PC-3 (cell line): ENCODE data around the gene PRR15L. TPM values are rescaled to one million over a fixed set of nuclear protein-coding genes. Genes with fewer than 3 reads are reported as not detected.

ENCODE experiments used
- ATAC-seq: fragments of 200-7000 bp; cut with Tn5 transposase; 2 replicates; pipeline ENCODE4 v1.9.1; 2020; ENCODE audit warnings: mild to moderate bottlenecking, moderate library complexity
- BruUV-seq: library from RNA; stranded (reverse); fragments of 400-500 nt; replicated peaks from 2 replicates; lab custom pipeline; 2021; lab: Mats Ljungman, UMichigan
- CTCF ChIA-PET: fragments of 300-600 bp; sonication (Branson Sonifier 250); formaldehyde crosslinking; loops from one replicate; lab custom pipeline; 2022; ENCODE audit warnings: antibody characterized with exemption; lab: Charles Lee
- POLR2A ChIA-PET: fragments of 300-600 bp; sonication (Branson Sonifier 250); formaldehyde crosslinking; loops from one replicate; lab custom pipeline; 2022; ENCODE audit warnings: antibody characterized with exemption; ENCODE audit not compliant: unreplicated experiment; lab: Charles Lee
- DNase-seq: peaks from one replicate; pipeline ENCODE4 v3.0.0-alpha.2; 2015
- H2AFZ ChIP-seq: fragments of 300-600 bp; sonication (generic); 2 replicates; pipeline ENCODE4 v1.6.0; 2016; ENCODE audit warnings: antibody characterized with exemption, low read length
- H3F3A ChIP-seq: fragments of 300-600 bp; sonication (generic); one replicate; pipeline ENCODE4 v1.6.0; 2017; ENCODE audit warnings: antibody characterized with exemption, low read length, control low read depth, mild to moderate bottlenecking; ENCODE audit not compliant: unreplicated experiment
- H3K27ac ChIP-seq: fragments of 300-600 bp; sonication (generic); 2 replicates; pipeline ENCODE4 v1.5.1; 2016; ENCODE audit warnings: mild to moderate bottlenecking, low read length
- H3K27me3 ChIP-seq: fragments of 300-600 bp; sonication (generic); 2 replicates; pipeline ENCODE4 v1.6.1; 2016; ENCODE audit warnings: low read length, mixed read lengths
- H3K36me3 ChIP-seq: fragments of 300-600 bp; sonication (generic); 2 replicates; pipeline ENCODE4 v1.6.1; 2016; ENCODE audit warnings: low read depth, mixed run types, low read length, mixed read lengths
- H3K4me1 ChIP-seq: fragments of 300-600 bp; sonication (generic); 2 replicates; pipeline ENCODE4 v1.5.1; 2016; ENCODE audit warnings: low read length; ENCODE audit not compliant: insufficient read depth
- H3K4me2 ChIP-seq: fragments of 300-600 bp; sonication (generic); 2 replicates; pipeline ENCODE4 v1.6.0; 2016; ENCODE audit warnings: low read length
- H3K4me3 ChIP-seq: fragments of 300-600 bp; sonication (generic); 2 replicates; pipeline ENCODE4 v1.5.1; 2016; ENCODE audit warnings: mild to moderate bottlenecking, low read length, mixed read lengths
- H3K79me2 ChIP-seq: fragments of 300-600 bp; sonication (generic); 2 replicates; pipeline ENCODE4 v1.6.1; 2017; ENCODE audit warnings: low read length, mixed read lengths
- H3K9ac ChIP-seq: fragments of 300-600 bp; sonication (generic); 2 replicates; pipeline ENCODE4 v1.6.0; 2016; ENCODE audit warnings: mild to moderate bottlenecking, low read length
- H3K9me2 ChIP-seq: fragments of 300-600 bp; sonication (generic); replicated peaks from 2 replicates; pipeline ENCODE4 v1.6.1; 2016; ENCODE audit warnings: mixed run types, low read length, mixed read lengths
- H3K9me3 ChIP-seq: fragments of 300-600 bp; sonication (generic); 2 replicates; pipeline ENCODE4 v1.6.1; 2016; ENCODE audit warnings: low read length, mixed read lengths
- H4K20me1 ChIP-seq: fragments of 300-600 bp; sonication (generic); 2 replicates; pipeline ENCODE4 v1.6.1; 2016; ENCODE audit warnings: low read length, mixed read lengths
- EZH2 ChIP-seq: fragments of 300-600 bp; sonication (generic); IDR thresholded peaks from one replicate; pipeline ENCODE4 v1.6.1; 2017; ENCODE audit warnings: antibody characterized with exemption, mild to moderate bottlenecking, low read length; ENCODE audit not compliant: unreplicated experiment
- EZH2phosphoT487 ChIP-seq: fragments of 300-600 bp; sonication (generic); IDR thresholded peaks from 2 replicates; pipeline ENCODE4 v1.6.1; 2018; ENCODE audit warnings: mild to moderate bottlenecking, antibody characterized with exemption, low read length, borderline replicate concordance
- intact Hi-C: fragments of 100-400 bp; cut with micrococcal nuclease; formaldehyde crosslinking; loops from 2 replicates; pipeline ENCODE4 v1.9.0; 2023
- total RNA-seq: library from RNA; depleted of rRNA; stranded (reverse); fragments of >200 nt; gene quantifications from 2 replicates; pipeline ENCODE4 v1.2.3, GENCODE V29; 2014
- TF ChIP-seq, protein P1 (sequence below): fragments of 300-600 bp; sonication (generic); conservative IDR thresholded peaks from 2 replicates; pipeline ENCODE4 v1.5.1; 2017; ENCODE audit warnings: antibody characterized with exemption, low read depth, mild to moderate bottlenecking, low read length

PRR15L gene
- total RNA-seq, 1 experiment from 2014 or later = 6.0 TPM

DNA sequence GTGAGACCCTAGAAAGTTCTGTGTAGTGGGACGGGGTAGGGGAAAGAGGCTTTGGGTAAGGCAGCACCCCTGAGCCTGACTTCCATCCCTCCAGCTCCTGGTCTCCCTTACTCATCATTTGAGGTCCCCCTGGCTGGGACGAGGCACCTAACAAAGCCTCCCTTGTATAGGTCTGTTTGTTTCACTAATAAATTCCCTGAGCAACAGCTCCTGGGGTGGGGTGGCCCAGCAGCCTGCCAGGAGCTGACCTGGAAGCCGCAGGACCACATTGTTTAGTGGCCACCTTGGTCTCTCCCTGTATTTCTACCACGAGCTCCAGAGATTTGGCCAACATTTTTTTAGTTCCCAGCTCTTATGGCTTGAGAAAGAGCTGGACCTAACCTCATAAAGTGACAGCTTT lies 7.2 kb downstream of the PRR15L start:
- peaks cover 4% of the 10 kb centered on the region; the same call in 1 of the 2 replicates for H3K79me2 ChIP-seq
- ATAC-seq = no peak
- H3K4me3 ChIP-seq = no peak overlapping the region
- ChIA-PET POLR2A (interaction anchor here (0.7 to 3.3 kb wide), 2 partner anchors 18 to 20 kb away, joined by 3 to 30 read pairs; partner anchors contain the start of gene CDK5RAP3), CTCF (interaction anchor here (0.7 to 3.4 kb wide), 5 partner anchors 17 to 673 kb away, joined by 3 to 60 read pairs (median 5); partner anchors contain the start of gene CDK5RAP3)
- H3K9me2 ChIP-seq = no peaks in the 10 kb centered on the region
- H2AFZ ChIP-seq = no peak overlapping the region
- intact Hi-C loops = no loop called here
- BruUV-seq = no TSS peak
- peak overlapping the region; percentile 82; the same call in 1 of the 2 replicates for H3K9ac ChIP-seq
- DNase-seq = peak; percentile 32
- TF ChIP-seq EZH2 (no peak), EZH2phosphoT487 (no peak)
- TF ChIP-seq, protein P1, sequence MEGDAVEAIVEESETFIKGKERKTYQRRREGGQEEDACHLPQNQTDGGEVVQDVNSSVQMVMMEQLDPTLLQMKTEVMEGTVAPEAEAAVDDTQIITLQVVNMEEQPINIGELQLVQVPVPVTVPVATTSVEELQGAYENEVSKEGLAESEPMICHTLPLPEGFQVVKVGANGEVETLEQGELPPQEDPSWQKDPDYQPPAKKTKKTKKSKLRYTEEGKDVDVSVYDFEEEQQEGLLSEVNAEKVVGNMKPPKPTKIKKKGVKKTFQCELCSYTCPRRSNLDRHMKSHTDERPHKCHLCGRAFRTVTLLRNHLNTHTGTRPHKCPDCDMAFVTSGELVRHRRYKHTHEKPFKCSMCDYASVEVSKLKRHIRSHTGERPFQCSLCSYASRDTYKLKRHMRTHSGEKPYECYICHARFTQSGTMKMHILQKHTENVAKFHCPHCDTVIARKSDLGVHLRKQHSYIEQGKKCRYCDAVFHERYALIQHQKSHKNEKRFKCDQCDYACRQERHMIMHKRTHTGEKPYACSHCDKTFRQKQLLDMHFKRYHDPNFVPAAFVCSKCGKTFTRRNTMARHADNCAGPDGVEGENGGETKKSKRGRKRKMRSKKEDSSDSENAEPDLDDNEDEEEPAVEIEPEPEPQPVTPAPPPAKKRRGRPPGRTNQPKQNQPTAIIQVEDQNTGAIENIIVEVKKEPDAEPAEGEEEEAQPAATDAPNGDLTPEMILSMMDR = no peak
- H3K4me2 ChIP-seq = no peak overlapping the region
- H3K9me3 ChIP-seq = no peaks in the 10 kb centered on the region
- H3K27me3 ChIP-seq = no peaks in the 10 kb centered on the region
- peaks cover 10% of the 10 kb centered on the region for H3K36me3 ChIP-seq
- H3K4me1 ChIP-seq = peaks cover 34% of the 10 kb centered on the region
- H3F3A ChIP-seq = peaks cover 7% of the 10 kb centered on the region
- peak overlapping the region; percentile 96 for H3K27ac ChIP-seq
- no peaks in the 10 kb centered on the region for H4K20me1 ChIP-seq

DNA sequence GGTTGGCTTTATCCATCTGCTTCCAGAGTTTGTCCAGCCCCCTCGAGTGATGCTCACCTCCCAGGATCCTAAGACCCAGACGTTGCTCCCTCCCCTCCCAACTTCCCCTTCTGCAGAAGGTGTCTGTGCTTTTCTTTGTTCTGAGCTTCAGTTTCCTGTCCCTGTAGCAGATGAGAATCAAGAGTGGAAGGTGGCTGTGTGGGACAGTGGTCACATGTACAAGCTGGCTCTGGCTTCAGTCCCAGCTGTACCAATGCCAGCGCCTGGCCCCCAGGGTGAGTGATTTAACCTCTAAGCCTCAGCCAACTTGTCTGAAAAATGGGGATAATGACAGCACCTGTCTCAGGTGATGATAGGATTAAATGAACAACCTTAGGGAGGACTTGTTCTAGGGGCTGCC lies 7.7 kb downstream of the PRR15L start:
- peaks cover 34% of the 10 kb centered on the region for H3K4me1 ChIP-seq
- no peaks in the 10 kb centered on the region for H3K9me3 ChIP-seq
- TF ChIP-seq, protein P1 = no peak
- TF ChIP-seq EZH2phosphoT487 (no peak), EZH2 (no peak)
- CTCF ChIA-PET = interaction anchor here (0.7 to 3.4 kb wide), 7 partner anchors 8 to 68 kb away, joined by 3 to 60 read pairs (median 5); partner anchors contain the start of genes CDK5RAP3 and PNPO
- DNase-seq (peak; percentile 22), ATAC-seq (no peak)
- H3K79me2 ChIP-seq = peaks cover 4% of the 10 kb centered on the region; the same call in 1 of the 2 replicates
- H2AFZ ChIP-seq = peak overlapping the region; percentile 45; the same call in 1 of the 2 replicates
- H3K4me3 ChIP-seq = peak overlapping the region; percentile 49; the same call in 1 of the 2 replicates
- peak overlapping the region; percentile 78 for H3K4me2 ChIP-seq
- POLR2A ChIA-PET = interaction anchor here (0.7 to 3.3 kb wide), 3 partner anchors 18 to 21 kb away, joined by 3 to 30 read pairs (median 3); partner anchors contain the start of gene CDK5RAP3
- BruUV-seq = no TSS peak
- H3K27me3 ChIP-seq = no peaks in the 10 kb centered on the region
- H3K27ac ChIP-seq = peak overlapping the region; percentile 96
- no peaks in the 10 kb centered on the region for H4K20me1 ChIP-seq
- H3K36me3 ChIP-seq = peaks cover 10% of the 10 kb centered on the region
- peaks cover 7% of the 10 kb centered on the region for H3F3A ChIP-seq
- intact Hi-C loops = loop anchor here (1.0 to 2.0 kb wide), 3 partner anchors 20 to 109 kb away; partner anchors contain the start of gene SCRN2
- no peaks in the 10 kb centered on the region for H3K9me2 ChIP-seq
- H3K9ac ChIP-seq = peak overlapping the region; percentile 82
